GM18498 (cell line): ENCODE data around the gene BAX.

Experiments
- ATAC-seq: cut with Tn5 transposase; IDR thresholded peaks from one replicate; pipeline ENCODE4 v1.9.1; 2021; ENCODE audit warnings: mild to moderate bottlenecking, moderate library complexity; ENCODE audit not compliant: unreplicated experiment

The BAX gene

DNA sequence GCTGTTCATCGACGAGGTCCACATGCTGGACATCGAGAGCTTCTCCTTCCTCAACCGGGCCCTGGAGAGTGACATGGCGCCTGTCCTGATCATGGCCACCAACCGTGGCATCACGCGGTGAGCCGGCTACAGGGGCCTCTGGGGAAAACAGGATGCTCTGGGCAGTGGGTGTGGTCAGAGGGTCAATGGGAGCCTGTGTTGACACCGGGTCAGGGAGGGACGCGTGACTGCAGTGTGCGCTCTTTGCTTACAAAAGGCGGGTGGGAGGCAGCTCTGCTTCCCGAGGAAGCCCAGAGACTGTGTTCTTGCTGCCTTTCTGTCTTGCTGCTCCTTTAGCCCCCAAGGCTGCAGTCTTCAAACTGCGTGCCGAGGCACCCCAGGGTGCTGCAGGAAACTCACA is 56.5 kb downstream of the BAX start:
- no peak for ATAC-seq
